ENCODE data around the gene LAPTM4A. TPM values are rescaled to one million over a fixed set of nuclear protein-coding genes. Genes with fewer than 3 reads are reported as not detected.

The LAPTM4A gene
- total and polyA plus RNA-seq, 10 of the 15 experiments (the other 5 are each of a cell fraction or from before 2014, with no cell fraction given): 17.8 to 107 (median 45.8) TPM

DNA sequence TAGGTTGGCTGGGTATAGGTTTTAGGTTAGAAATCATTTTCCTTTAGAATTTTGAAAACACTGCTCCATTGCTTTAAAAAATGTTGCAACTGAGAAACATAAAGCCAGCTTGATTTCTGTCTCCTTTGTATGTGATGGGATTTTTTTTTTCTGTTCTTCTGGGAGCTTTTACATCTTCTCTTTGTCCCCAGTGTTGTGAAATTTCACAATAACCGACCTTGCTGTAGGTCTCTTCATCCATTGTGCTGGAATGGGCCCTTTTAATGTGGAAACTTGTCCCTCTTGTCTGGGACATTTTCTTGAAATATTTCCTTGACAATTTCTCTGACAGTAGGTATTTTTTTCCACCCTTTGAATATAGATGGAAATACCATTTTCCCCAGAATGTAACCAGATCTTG is 44.0 kb upstream of the LAPTM4A start:
- CTCF ChIA-PET: interaction anchor here (0.7 to 3.3 kb wide), 6 partner anchors 9 to 140 kb away, joined by 3 to 57 read pairs (median 6); partner anchors contain the start of gene SDC1
- Histone ChIP-seq H4K20me1 (ENCODE audit: control insufficient read depth, insufficient read depth) (no peaks in the 10 kb centered on the region), H3K79me2 (ENCODE audit: control insufficient read depth, insufficient read depth, low read length) (no peaks in the 10 kb centered on the region), H3K27me3 (replicated peaks in 1 of 2; ENCODE audit: control insufficient read depth in 2 of 2, insufficient read depth in 2 of 2, low read length in 1 of 2) (no peaks in the 10 kb centered on the region; a peak in 1 of 4 replicates), H3K4me1 (ENCODE audit: control insufficient read depth, insufficient read depth, low read length) (no peaks in the 10 kb centered on the region; the same call in 1 of the 2 replicates), H3K36me3 (ENCODE audit: control insufficient read depth in 2 of 2, insufficient read depth in 2 of 2, low read length in 1 of 2) (no peaks in the 10 kb centered on the region), H2AFZ (ENCODE audit: control insufficient read depth, low read depth, low read length) (no peak overlapping the region), H3K27ac (ENCODE audit: control insufficient read depth, insufficient read depth) (no peak overlapping the region), H3K9me3 (replicated peaks; ENCODE audit: control insufficient read depth, insufficient read depth, low read length) (no peaks in the 10 kb centered on the region), H3K4me3 (no peak overlapping the region), H3K9ac (ENCODE audit: control insufficient read depth, insufficient read depth, low read length) (no peak overlapping the region), H3K4me2 (ENCODE audit: control insufficient read depth, insufficient read depth) (no peak overlapping the region)
- intact Hi-C loops (cut with micrococcal nuclease; ENCODE audit: unreplicated experiment): loop anchor here (5.0 kb wide), 1 partner anchor 228 kb away; no protein-coding TSS in a partner anchor
- SMC1A ChIA-PET (ENCODE audit: uncharacterized antibody, unreplicated experiment): interaction anchor here (0.8 to 3.0 kb wide), 7 partner anchors 8 to 140 kb away, joined by 3 to 31 read pairs (median 5); partner anchors contain the start of gene SDC1
- no TSS peak for BruUV-seq (replicated peaks)
- RAD21 ChIA-PET (ENCODE audit: unreplicated experiment): interaction anchor here (1.0 to 3.4 kb wide), 4 partner anchors 17 to 140 kb away, joined by 4 to 20 read pairs (median 7); partner anchors contain the start of gene SDC1
- FAIRE-seq (no peak), ATAC-seq (no peak), DNase-seq (ENCODE audit: low read depth, low spot score) (no peak)
- POLR2A ChIA-PET: no interaction called here
- WGBS (ENCODE audit: insufficient coverage, insufficient replicate concordance, low lambda C conversion rate, missing lambda C conversion rate): 44% methylated on average over 1 of the region's 1 CpG
- in situ Hi-C loops (cut with MboI): loop anchor here (10.0 kb wide), 1 partner anchor 81 kb away; the partner anchor contains the start of gene MATN3
- no peak for TF ChIP-seq ZBED1 (IDR thresholded peaks at IDR 0.05; ENCODE audit: borderline replicate concordance)
- no peak for TF ChIP-seq E4F1 (IDR thresholded peaks at IDR 0.05; ENCODE audit: borderline replicate concordance, partially characterized antibody)
- no peak for TF ChIP-seq CHD4 (IDR thresholded peaks at IDR 0.05)
- TF ChIP-seq NKRF (conservative IDR thresholded peaks at IDR 0.05): no peak
- no peak for TF ChIP-seq NRF1 (conservative IDR thresholded peaks at IDR 0.05; ENCODE audit: low read depth, low read length)
- TF ChIP-seq NR2F1 (conservative IDR thresholded peaks at IDR 0.05): no peak
- TF ChIP-seq CEBPB (IDR thresholded peaks at IDR 0.05; ENCODE audit: borderline replicate concordance in 1 of 2, low read depth in 2 of 2, low read length in 2 of 2): no peak
- TF ChIP-seq CREM (IDR thresholded peaks at IDR 0.05; ENCODE audit: low read depth): no peak
- TF ChIP-seq PBX3 (IDR thresholded peaks at IDR 0.05; ENCODE audit: insufficient replicate concordance, low read depth, low read length): no peak
- no peak for TF ChIP-seq IRF5 (IDR thresholded peaks at IDR 0.05; ENCODE audit: borderline replicate concordance)
- TF ChIP-seq, protein P1, sequence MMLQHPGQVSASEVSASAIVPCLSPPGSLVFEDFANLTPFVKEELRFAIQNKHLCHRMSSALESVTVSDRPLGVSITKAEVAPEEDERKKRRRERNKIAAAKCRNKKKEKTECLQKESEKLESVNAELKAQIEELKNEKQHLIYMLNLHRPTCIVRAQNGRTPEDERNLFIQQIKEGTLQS (IDR thresholded peaks at IDR 0.05; ENCODE audit: borderline replicate concordance, extremely low read depth, low read depth, low read length): no peak
- no peak for TF ChIP-seq RBBP5 (conservative IDR thresholded peaks at IDR 0.05)
- TF ChIP-seq, protein P2, sequence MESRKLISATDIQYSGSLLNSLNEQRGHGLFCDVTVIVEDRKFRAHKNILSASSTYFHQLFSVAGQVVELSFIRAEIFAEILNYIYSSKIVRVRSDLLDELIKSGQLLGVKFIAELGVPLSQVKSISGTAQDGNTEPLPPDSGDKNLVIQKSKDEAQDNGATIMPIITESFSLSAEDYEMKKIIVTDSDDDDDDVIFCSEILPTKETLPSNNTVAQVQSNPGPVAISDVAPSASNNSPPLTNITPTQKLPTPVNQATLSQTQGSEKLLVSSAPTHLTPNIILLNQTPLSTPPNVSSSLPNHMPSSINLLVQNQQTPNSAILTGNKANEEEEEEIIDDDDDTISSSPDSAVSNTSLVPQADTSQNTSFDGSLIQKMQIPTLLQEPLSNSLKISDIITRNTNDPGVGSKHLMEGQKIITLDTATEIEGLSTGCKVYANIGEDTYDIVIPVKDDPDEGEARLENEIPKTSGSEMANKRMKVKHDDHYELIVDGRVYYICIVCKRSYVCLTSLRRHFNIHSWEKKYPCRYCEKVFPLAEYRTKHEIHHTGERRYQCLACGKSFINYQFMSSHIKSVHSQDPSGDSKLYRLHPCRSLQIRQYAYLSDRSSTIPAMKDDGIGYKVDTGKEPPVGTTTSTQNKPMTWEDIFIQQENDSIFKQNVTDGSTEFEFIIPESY (IDR thresholded peaks at IDR 0.05): no peak
- no peak for TF ChIP-seq ZNF274 (IDR thresholded peaks at IDR 0.05; ENCODE audit: insufficient read depth, insufficient read length)
